ENCODE measurements around the gene FAM13A.

- TF ChIP-seq CTCF (IDR thresholded peaks at IDR 0.05) (no peak), EP300 (IDR thresholded peaks at IDR 0.05) (no peak), POLR2A (IDR thresholded peaks at IDR 0.05) (no peak)
Measured at GRCh38 chr4:88953400-88953799, 103.6 kb downstream of the FAM13A start.

All from suprapubic skin (tissue), 3 donors.